ENCODE data around the gene PCK1. TPM values are rescaled to one million over a fixed set of nuclear protein-coding genes. Genes with fewer than 3 reads are reported as not detected.
A peak's percentile ranks its signal among the peaks of the same experiment; 100 is the strongest.

The PCK1 gene
- total RNA-seq, 3 donors from 2014 or later = 27.2 to 252 (median 29.3) TPM

DNA sequence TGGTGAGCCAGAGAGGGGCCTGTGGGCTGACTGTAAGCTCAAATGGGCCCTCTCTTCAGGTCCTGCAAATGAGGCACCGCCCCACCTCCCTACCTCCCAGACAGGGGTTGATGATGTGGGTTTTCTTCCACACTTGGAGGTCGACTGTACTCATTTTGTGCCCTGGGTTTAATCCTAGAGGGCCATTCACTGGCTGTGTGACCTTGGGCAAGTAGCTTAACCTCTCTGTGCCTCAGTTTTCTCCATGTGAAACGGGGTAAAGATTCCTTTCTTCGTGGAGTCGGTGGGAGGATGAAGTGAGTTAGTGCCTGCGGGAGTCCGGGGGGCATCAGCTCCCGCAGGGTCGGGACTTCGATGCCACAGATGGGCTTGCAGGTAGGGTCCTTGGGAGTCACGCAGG is 35.4 kb downstream of the PCK1 start:
- DNase-seq (ENCODE audit: low spot score in 2 of 2) = no peak
- no peak for TF ChIP-seq POLR2A (IDR thresholded peaks at IDR 0.05)
- TF ChIP-seq CTCF (IDR thresholded peaks at IDR 0.05) = no peak
- no peak for TF ChIP-seq POLR2AphosphoS5 (IDR thresholded peaks at IDR 0.05)
- Histone ChIP-seq H3K9me3 (no peaks in the 10 kb centered on the region), H3K36me3 (no peaks in the 10 kb centered on the region), H3K4me1 (no peaks in the 10 kb centered on the region), H3K27me3 (no peaks in the 10 kb centered on the region), H3K4me3 (no peak overlapping the region), H3K27ac (no peak overlapping the region)
- intact Hi-C loops (cut with DNase I; ENCODE audit: low total_unique reads) = no loop called here

- Histone ChIP-seq H3K4me1 (no peaks in the 10 kb centered on the region), H3K27me3 (no peaks in the 10 kb centered on the region), H3K9me3 (no peaks in the 10 kb centered on the region), H3K36me3 (no peaks in the 10 kb centered on the region), H3K27ac (no peak overlapping the region), H3K4me3 (peak overlapping the region in 2 of 3 donors; percentile 21 to 56)
- TF ChIP-seq POLR2AphosphoS5 (IDR thresholded peaks at IDR 0.05) (no peak), CTCF (IDR thresholded peaks at IDR 0.05) (peak; percentile 72 to 93 (median 89))
- intact Hi-C loops (cut with DNase I; ENCODE audit: low total_unique reads) = no loop called here
- peak in 1 of 2 donors; percentile 43 for DNase-seq (ENCODE audit: low spot score in 2 of 2)
These were observed 36.4 kb downstream of the PCK1 start for GRCh38 chr20:57596998-57597939.

DNA sequence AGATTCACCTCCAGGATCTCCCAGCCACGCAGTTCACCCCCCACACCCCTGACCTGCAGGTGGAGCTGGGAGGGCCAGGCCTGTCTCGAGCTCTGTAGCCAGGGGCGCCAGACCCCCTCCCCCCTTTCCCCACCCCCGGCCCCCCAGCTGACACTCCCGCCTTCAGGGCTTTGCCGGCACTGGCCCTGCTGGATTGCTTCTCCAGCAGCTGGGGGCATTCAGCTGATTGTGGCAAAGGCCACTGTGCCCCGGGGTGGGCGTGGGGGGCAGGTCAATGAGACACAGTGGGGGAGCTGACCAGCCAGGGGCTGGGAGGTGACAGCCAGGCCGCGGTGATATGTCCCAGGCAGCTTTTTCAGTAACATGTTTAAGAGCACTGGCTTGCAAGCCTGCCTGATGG is 37.1 kb downstream of the PCK1 start:
- no peak for TF ChIP-seq POLR2AphosphoS5 (IDR thresholded peaks at IDR 0.05)
- no peak for TF ChIP-seq POLR2A (IDR thresholded peaks at IDR 0.05)
- TF ChIP-seq CTCF (IDR thresholded peaks at IDR 0.05) = no peak
- no peak overlapping the region for H3K4me3 ChIP-seq
- H3K9me3 ChIP-seq = no peaks in the 10 kb centered on the region
- intact Hi-C loops (cut with DNase I; ENCODE audit: low total_unique reads) = no loop called here
- DNase-seq (ENCODE audit: low spot score in 2 of 2) = no peak
- no peak overlapping the region for H3K27ac ChIP-seq
- no peaks in the 10 kb centered on the region for H3K36me3 ChIP-seq
- H3K4me1 ChIP-seq = no peaks in the 10 kb centered on the region
- no peaks in the 10 kb centered on the region for H3K27me3 ChIP-seq

DNA sequence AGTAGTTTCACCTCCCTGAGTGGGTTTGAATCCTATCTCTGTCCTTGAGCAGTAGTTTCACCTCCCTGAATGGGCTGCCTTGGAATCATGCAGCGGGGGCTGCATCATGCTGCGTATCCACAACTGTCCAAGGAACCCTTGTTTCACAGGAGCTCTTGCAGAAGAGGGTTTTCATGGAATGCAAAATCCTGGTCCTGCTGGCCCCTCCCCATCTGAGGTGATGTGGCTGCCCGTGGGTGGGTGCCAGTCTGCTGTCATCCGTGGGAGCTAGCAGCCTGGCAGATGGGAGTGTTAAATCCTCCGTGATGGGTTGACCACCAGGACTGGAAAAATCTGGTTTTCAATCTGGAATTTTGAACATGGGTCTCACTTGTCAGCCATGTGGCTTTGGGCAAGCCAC is 37.6 kb downstream of the PCK1 start:
- Histone ChIP-seq H3K4me3 (no peak overlapping the region), H3K36me3 (no peaks in the 10 kb centered on the region), H3K27ac (no peak overlapping the region), H3K4me1 (no peaks in the 10 kb centered on the region), H3K9me3 (no peaks in the 10 kb centered on the region), H3K27me3 (no peaks in the 10 kb centered on the region)
- intact Hi-C loops (cut with DNase I; ENCODE audit: low total_unique reads) = no loop called here
- no peak for DNase-seq (ENCODE audit: low spot score in 2 of 2)
- TF ChIP-seq POLR2A (IDR thresholded peaks at IDR 0.05) = no peak
- no peak for TF ChIP-seq POLR2AphosphoS5 (IDR thresholded peaks at IDR 0.05)
- no peak for TF ChIP-seq CTCF (IDR thresholded peaks at IDR 0.05)

All from breast epithelium (tissue), 4 donors.